ENCODE data around the gene PRCD. TPM values are rescaled to one million over a fixed set of nuclear protein-coding genes. Genes with fewer than 3 reads are reported as not detected.

PRCD gene
- total RNA-seq, 1 donor: 2.2 TPM

GRCh38 chr17:76543482-76543825, 3.6 kb downstream of the PRCD start:
- no peak for DNase-seq (ENCODE audit: low read depth)
- no peak overlapping the region for H3K4me3 ChIP-seq (ENCODE audit: low read depth, low read length)
- no peak for TF ChIP-seq CTCF (IDR thresholded peaks at IDR 0.05; ENCODE audit: insufficient read depth, low read depth, low read length)

- H3K4me3 ChIP-seq (ENCODE audit: low read depth, low read length): no peak overlapping the region
- TF ChIP-seq CTCF (IDR thresholded peaks at IDR 0.05; ENCODE audit: insufficient read depth, low read depth, low read length): no peak
- peak; percentile 51 for DNase-seq (ENCODE audit: low read depth)
Observed at GRCh38 chr17:76543826-76544545, 4.1 kb downstream of the PRCD start.

GRCh38 chr17:76544546-76545365, 4.9 kb downstream of the PRCD start:
- DNase-seq (ENCODE audit: low read depth): no peak
- no peak overlapping the region for H3K4me3 ChIP-seq (ENCODE audit: low read depth, low read length)
- no peak for TF ChIP-seq CTCF (IDR thresholded peaks at IDR 0.05; ENCODE audit: insufficient read depth, low read depth, low read length)

- no peak overlapping the region for H3K4me3 ChIP-seq (ENCODE audit: low read depth, low read length)
- peak; percentile 50 for DNase-seq (ENCODE audit: low read depth)
- no peak for TF ChIP-seq CTCF (IDR thresholded peaks at IDR 0.05; ENCODE audit: insufficient read depth, low read depth, low read length)
Observed at GRCh38 chr17:76545918-76546555, 6.2 kb downstream of the PRCD start.

GRCh38 chr17:76546556-76547182, 6.8 kb downstream of the PRCD start:
- H3K4me3 ChIP-seq (ENCODE audit: low read depth, low read length): no peak overlapping the region
- TF ChIP-seq CTCF (IDR thresholded peaks at IDR 0.05; ENCODE audit: insufficient read depth, low read depth, low read length): no peak
- DNase-seq (ENCODE audit: low read depth): peak; percentile 95

GRCh38 chr17:76547183-76547641, 7.4 kb downstream of the PRCD start:
- TF ChIP-seq CTCF (IDR thresholded peaks at IDR 0.05; ENCODE audit: insufficient read depth, low read depth, low read length): peak; percentile 83
- H3K4me3 ChIP-seq (ENCODE audit: low read depth, low read length): no peak overlapping the region
- peak; percentile 87 for DNase-seq (ENCODE audit: low read depth)

Measured in fibroblast of villous mesenchyme (primary cell).